ENCODE data around the gene CAMTA1. TPM values are rescaled to one million over a fixed set of nuclear protein-coding genes. Genes with fewer than 3 reads are reported as not detected.

CAMTA1 gene
- total and polyA plus RNA-seq, 9 of the 15 experiments (the other 6 are each of a cell fraction or from before 2014, with no cell fraction given): 43.9 to 161 (median 65.9) TPM

- TF ChIP-seq UBTF (IDR thresholded peaks at IDR 0.05; ENCODE audit: borderline replicate concordance in 1 of 2, low read depth in 2 of 2, low read length in 2 of 2): no peak
- TF ChIP-seq SMAD4 (CRISPR knock-in tag; conservative IDR thresholded peaks at IDR 0.05): no peak
- no peak for TF ChIP-seq FUS (optimal IDR thresholded peaks at IDR 0.05; ENCODE audit: low read depth, low read length)
Measured at GRCh38 chr1:6985549-6986276, 200.5 kb downstream of the CAMTA1 start (continued).

GRCh38 chr1:6986281-6986680 is 201.0 kb downstream of the CAMTA1 start:
- no peak for ATAC-seq
- H3K9me3 ChIP-seq (replicated peaks; ENCODE audit: control insufficient read depth, insufficient read depth, low read depth, low read length): no peaks in the 10 kb centered on the region
- 0 out of 2 replicates have a peak, but pooled peaks cover 6% of the 10 kb centered on the region for H4K20me1 ChIP-seq (replicated peaks; ENCODE audit: control insufficient read depth, insufficient read depth, low read length)
- H3K9me1 ChIP-seq (ENCODE audit: control insufficient read depth, insufficient read depth, low read length): peaks cover 5% of the 10 kb centered on the region
- H3K9ac ChIP-seq (ENCODE audit: insufficient read depth in 1 of 2, low read depth in 2 of 2, low read length in 2 of 2): no peak overlapping the region
- in situ Hi-C loops (cut with MboI) (no loop called here), intact Hi-C loops (cut with micrococcal nuclease) (no loop called here)
- ChIA-PET POLR2A (interaction anchor here (0.6 kb wide), 1 partner anchor 63 kb away, joined by 3 read pairs; no protein-coding TSS in a partner anchor), CTCF (ENCODE audit: low intra/inter-chr PET ratio) (no interaction called here)
- no peaks in the 10 kb centered on the region for H3K79me2 ChIP-seq (ENCODE audit: control insufficient read depth, insufficient read depth, low read length)
- WGBS (ENCODE audit: insufficient coverage, low coverage, missing lambda C conversion rate): 2% methylated on average over 8 of the region's 8 CpGs
- H3K4me2 ChIP-seq (ENCODE audit: insufficient read depth, low read length): no peak overlapping the region
- no peaks in the 10 kb centered on the region for H3K36me3 ChIP-seq (ENCODE audit: control insufficient read depth, insufficient read depth, low read length)
- no TSS peak for BruUV-seq (replicated peaks)
- no peak for FAIRE-seq
- no peak overlapping the region for H3K27ac ChIP-seq (ENCODE audit: extremely low read depth, low read depth, low read length)
- no peaks in the 10 kb centered on the region for H3K4me1 ChIP-seq (replicated peaks in 1 of 2; ENCODE audit: control insufficient read depth in 2 of 2, insufficient read depth in 2 of 2, low read length in 2 of 2)
- H3K4me3 ChIP-seq: no peak overlapping the region
- DNase-seq (ENCODE audit: extremely low read depth in 1 of 4, low spot score in 3 of 4): no peak
- no peak overlapping the region for H2AFZ ChIP-seq (ENCODE audit: low read depth, low read length)
- H3K27me3 ChIP-seq (ENCODE audit: control insufficient read depth in 2 of 2, insufficient read depth in 2 of 2, low read length in 2 of 2): peaks cover 29 to 46% of the 10 kb centered on the region in 2 experiments
- no peak for TF ChIP-seq SMAD1 (IDR thresholded peaks at IDR 0.05; ENCODE audit: low read depth, low read length, partially characterized antibody)
- TF ChIP-seq HOXB6 (CRISPR knock-in tag; IDR thresholded peaks at IDR 0.05; ENCODE audit: borderline replicate concordance): no peak
- TF ChIP-seq, protein P1, sequence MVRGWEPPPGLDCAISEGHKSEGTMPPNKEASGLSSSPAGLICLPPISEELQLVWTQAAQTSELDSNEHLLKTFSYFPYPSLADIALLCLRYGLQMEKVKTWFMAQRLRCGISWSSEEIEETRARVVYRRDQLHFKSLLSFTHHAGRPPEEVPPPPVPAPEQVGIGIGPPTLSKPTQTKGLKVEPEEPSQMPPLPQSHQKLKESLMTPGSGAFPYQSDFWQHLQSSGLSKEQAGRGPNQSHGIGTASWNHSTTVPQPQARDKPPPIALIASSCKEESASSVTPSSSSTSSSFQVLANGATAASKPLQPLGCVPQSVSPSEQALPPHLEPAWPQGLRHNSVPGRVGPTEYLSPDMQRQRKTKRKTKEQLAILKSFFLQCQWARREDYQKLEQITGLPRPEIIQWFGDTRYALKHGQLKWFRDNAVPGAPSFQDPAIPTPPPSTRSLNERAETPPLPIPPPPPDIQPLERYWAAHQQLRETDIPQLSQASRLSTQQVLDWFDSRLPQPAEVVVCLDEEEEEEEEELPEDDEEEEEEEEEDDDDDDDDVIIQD (CRISPR knock-in tag; IDR thresholded peaks at IDR 0.05): no peak
- no peak for TF ChIP-seq AFF4 (CRISPR knock-in tag; IDR thresholded peaks at IDR 0.05)
- TF ChIP-seq BHLHE40 (IDR thresholded peaks at IDR 0.05; ENCODE audit: low read length): no peak
- TF ChIP-seq GATA2 (CRISPR knock-in tag; IDR thresholded peaks at IDR 0.05): no peak
- TF ChIP-seq YBX1 (IDR thresholded peaks at IDR 0.05): no peak
- TF ChIP-seq ZNF79 (CRISPR knock-in tag; IDR thresholded peaks at IDR 0.05; ENCODE audit: low read depth): no peak
- no peak for TF ChIP-seq ZNF174 (CRISPR knock-in tag; IDR thresholded peaks at IDR 0.05)
